Measurements from ENCODE around the gene FAM180B. TPM values are rescaled to one million over a fixed set of nuclear protein-coding genes. Genes with fewer than 3 reads are reported as not detected.

Gene FAM180B
- total and polyA plus RNA-seq, 10 of the 15 experiments (the other 5 are each of a cell fraction or from before 2014, with no cell fraction given): 0.04 to 0.34 TPM; not detected in 8

DNA sequence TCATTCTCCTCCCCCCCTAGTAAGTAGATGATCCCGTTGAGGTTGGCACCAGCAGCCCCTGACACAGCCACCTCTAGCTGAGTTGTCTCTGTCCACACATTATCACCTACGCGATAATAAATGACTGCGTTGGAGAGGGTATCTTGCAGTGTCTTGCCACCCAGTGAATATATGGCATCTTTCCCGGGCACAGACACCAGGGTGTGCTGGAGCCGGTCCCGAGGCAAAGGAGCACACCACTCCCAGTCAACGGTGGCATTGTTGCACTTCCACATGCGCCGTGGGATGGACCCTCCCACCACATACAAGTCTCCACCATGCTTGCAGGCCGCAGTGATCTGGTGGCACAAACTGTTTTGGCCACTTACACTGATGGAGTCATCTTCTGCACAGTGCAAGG lies 13.2 kb upstream of the FAM180B start:
- Histone ChIP-seq H3K27ac (ENCODE audit: control insufficient read depth, insufficient read depth) (no peak overlapping the region), H3K4me1 (ENCODE audit: control insufficient read depth, insufficient read depth, low read length) (peaks cover 9% of the 10 kb centered on the region), H3K4me3 (no peak overlapping the region), H3K79me2 (ENCODE audit: control insufficient read depth, insufficient read depth, low read length) (peaks cover 16% of the 10 kb centered on the region), H3K9me3 (replicated peaks; ENCODE audit: control insufficient read depth, insufficient read depth, low read length) (no peaks in the 10 kb centered on the region), H4K20me1 (ENCODE audit: control insufficient read depth, insufficient read depth) (0 out of 2 replicates have a peak, but pooled peaks cover 3% of the 10 kb centered on the region), H3K9ac (ENCODE audit: control insufficient read depth, insufficient read depth, low read length) (no peak overlapping the region), H3K27me3 (replicated peaks in 1 of 2; ENCODE audit: control insufficient read depth in 2 of 2, insufficient read depth in 2 of 2, low read length in 1 of 2) (no peaks in the 10 kb centered on the region), H2AFZ (ENCODE audit: control insufficient read depth, low read depth, low read length) (no peak overlapping the region), H3K36me3 (ENCODE audit: control insufficient read depth in 2 of 2, insufficient read depth in 2 of 2, low read length in 1 of 2) (peaks cover 10 to 42% of the 10 kb centered on the region in 2 experiments), H3K4me2 (ENCODE audit: control insufficient read depth, insufficient read depth) (no peak overlapping the region; the same call in 1 of the 2 replicates)
- in situ Hi-C loops (cut with MboI) (no loop called here), intact Hi-C loops (cut with micrococcal nuclease; ENCODE audit: unreplicated experiment) (no loop called here)
- BruUV-seq (replicated peaks): TSS peak; percentile 24
- DNase-seq (ENCODE audit: low read depth, low spot score) (no peak), FAIRE-seq (no peak), ATAC-seq (no peak)
- ChIA-PET SMC1A (ENCODE audit: uncharacterized antibody, unreplicated experiment) (interaction anchor here (0.9 kb wide), 1 partner anchor 50 kb away, joined by 4 read pairs; no protein-coding TSS in a partner anchor), CTCF (interaction anchor here (0.6 to 1.0 kb wide), 3 partner anchors 23 to 99 kb away, joined by 3 read pairs; no protein-coding TSS in a partner anchor), RAD21 (ENCODE audit: unreplicated experiment) (interaction anchor here (1.1 kb wide), 1 partner anchor 61 kb away, joined by 3 read pairs; no protein-coding TSS in a partner anchor), POLR2A (interaction anchor here (0.5 kb wide), 1 partner anchor 98 kb away, joined by 3 read pairs; no protein-coding TSS in a partner anchor)
- 88% methylated on average over 11 of the region's 11 CpGs for WGBS (ENCODE audit: insufficient coverage, insufficient replicate concordance, low lambda C conversion rate, missing lambda C conversion rate)
- TF ChIP-seq MTA3 (IDR thresholded peaks at IDR 0.05; ENCODE audit: borderline replicate concordance, low read length) (no peak), RAD51 (IDR thresholded peaks at IDR 0.05) (no peak), ZNF622 (IDR thresholded peaks at IDR 0.05) (no peak), CREB1 (IDR thresholded peaks at IDR 0.05; ENCODE audit: low read depth) (no peak), PAX5 (IDR thresholded peaks at IDR 0.05; ENCODE audit: borderline replicate concordance, low read depth, low read length) (no peak), BRCA1 (IDR thresholded peaks at IDR 0.05; ENCODE audit: low read depth, low read length) (no peak), RFX5 (IDR thresholded peaks at IDR 0.05; ENCODE audit: low read depth, low read length) (no peak), NFIC (IDR thresholded peaks at IDR 0.05; ENCODE audit: low read depth, low read length) (no peak), HDAC6 (IDR thresholded peaks at IDR 0.05; ENCODE audit: unreplicated experiment) (no peak), RUNX3 (IDR thresholded peaks at IDR 0.05; ENCODE audit: low read length) (no peak)
- TF ChIP-seq, protein P1, sequence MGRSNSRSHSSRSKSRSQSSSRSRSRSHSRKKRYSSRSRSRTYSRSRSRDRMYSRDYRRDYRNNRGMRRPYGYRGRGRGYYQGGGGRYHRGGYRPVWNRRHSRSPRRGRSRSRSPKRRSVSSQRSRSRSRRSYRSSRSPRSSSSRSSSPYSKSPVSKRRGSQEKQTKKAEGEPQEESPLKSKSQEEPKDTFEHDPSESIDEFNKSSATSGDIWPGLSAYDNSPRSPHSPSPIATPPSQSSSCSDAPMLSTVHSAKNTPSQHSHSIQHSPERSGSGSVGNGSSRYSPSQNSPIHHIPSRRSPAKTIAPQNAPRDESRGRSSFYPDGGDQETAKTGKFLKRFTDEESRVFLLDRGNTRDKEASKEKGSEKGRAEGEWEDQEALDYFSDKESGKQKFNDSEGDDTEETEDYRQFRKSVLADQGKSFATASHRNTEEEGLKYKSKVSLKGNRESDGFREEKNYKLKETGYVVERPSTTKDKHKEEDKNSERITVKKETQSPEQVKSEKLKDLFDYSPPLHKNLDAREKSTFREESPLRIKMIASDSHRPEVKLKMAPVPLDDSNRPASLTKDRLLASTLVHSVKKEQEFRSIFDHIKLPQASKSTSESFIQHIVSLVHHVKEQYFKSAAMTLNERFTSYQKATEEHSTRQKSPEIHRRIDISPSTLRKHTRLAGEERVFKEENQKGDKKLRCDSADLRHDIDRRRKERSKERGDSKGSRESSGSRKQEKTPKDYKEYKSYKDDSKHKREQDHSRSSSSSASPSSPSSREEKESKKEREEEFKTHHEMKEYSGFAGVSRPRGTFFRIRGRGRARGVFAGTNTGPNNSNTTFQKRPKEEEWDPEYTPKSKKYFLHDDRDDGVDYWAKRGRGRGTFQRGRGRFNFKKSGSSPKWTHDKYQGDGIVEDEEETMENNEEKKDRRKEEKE (IDR thresholded peaks at IDR 0.05): no peak
- TF ChIP-seq, protein P2, sequence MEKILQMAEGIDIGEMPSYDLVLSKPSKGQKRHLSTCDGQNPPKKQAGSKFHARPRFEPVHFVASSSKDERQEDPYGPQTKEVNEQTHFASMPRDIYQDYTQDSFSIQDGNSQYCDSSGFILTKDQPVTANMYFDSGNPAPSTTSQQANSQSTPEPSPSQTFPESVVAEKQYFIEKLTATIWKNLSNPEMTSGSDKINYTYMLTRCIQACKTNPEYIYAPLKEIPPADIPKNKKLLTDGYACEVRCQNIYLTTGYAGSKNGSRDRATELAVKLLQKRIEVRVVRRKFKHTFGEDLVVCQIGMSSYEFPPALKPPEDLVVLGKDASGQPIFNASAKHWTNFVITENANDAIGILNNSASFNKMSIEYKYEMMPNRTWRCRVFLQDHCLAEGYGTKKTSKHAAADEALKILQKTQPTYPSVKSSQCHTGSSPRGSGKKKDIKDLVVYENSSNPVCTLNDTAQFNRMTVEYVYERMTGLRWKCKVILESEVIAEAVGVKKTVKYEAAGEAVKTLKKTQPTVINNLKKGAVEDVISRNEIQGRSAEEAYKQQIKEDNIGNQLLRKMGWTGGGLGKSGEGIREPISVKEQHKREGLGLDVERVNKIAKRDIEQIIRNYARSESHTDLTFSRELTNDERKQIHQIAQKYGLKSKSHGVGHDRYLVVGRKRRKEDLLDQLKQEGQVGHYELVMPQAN (conservative IDR thresholded peaks at IDR 0.05): no peak
- TF ChIP-seq, protein P3, sequence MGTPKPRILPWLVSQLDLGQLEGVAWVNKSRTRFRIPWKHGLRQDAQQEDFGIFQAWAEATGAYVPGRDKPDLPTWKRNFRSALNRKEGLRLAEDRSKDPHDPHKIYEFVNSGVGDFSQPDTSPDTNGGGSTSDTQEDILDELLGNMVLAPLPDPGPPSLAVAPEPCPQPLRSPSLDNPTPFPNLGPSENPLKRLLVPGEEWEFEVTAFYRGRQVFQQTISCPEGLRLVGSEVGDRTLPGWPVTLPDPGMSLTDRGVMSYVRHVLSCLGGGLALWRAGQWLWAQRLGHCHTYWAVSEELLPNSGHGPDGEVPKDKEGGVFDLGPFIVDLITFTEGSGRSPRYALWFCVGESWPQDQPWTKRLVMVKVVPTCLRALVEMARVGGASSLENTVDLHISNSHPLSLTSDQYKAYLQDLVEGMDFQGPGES (IDR thresholded peaks at IDR 0.05): no peak
- TF ChIP-seq, protein P4, sequence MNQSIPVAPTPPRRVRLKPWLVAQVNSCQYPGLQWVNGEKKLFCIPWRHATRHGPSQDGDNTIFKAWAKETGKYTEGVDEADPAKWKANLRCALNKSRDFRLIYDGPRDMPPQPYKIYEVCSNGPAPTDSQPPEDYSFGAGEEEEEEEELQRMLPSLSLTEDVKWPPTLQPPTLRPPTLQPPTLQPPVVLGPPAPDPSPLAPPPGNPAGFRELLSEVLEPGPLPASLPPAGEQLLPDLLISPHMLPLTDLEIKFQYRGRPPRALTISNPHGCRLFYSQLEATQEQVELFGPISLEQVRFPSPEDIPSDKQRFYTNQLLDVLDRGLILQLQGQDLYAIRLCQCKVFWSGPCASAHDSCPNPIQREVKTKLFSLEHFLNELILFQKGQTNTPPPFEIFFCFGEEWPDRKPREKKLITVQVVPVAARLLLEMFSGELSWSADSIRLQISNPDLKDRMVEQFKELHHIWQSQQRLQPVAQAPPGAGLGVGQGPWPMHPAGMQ (IDR thresholded peaks at IDR 0.05; ENCODE audit: borderline replicate concordance): no peak
- TF ChIP-seq, protein P5, sequence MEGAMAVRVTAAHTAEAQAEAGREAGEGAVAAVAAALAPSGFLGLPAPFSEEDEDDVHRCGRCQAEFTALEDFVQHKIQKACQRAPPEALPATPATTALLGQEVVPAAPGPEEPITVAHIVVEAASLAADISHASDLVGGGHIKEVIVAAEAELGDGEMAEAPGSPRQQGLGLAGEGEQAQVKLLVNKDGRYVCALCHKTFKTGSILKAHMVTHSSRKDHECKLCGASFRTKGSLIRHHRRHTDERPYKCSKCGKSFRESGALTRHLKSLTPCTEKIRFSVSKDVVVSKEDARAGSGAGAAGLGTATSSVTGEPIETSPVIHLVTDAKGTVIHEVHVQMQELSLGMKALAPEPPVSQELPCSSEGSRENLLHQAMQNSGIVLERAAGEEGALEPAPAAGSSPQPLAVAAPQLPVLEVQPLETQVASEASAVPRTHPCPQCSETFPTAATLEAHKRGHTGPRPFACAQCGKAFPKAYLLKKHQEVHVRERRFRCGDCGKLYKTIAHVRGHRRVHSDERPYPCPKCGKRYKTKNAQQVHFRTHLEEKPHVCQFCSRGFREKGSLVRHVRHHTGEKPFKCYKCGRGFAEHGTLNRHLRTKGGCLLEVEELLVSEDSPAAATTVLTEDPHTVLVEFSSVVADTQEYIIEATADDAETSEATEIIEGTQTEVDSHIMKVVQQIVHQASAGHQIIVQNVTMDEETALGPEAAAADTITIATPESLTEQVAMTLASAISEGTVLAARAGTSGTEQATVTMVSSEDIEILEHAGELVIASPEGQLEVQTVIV (IDR thresholded peaks at IDR 0.05; ENCODE audit: borderline replicate concordance, partially characterized antibody): no peak

Data from GM12878 (cell line).